ENCODE measurements around the gene PRRX2.
"Not testable (repeated sequence)": the region's sequence is repeated elsewhere in the genome, so short reads cannot be mapped to it uniquely, and the experiment has no call there.

The PRRX2 gene

DNA sequence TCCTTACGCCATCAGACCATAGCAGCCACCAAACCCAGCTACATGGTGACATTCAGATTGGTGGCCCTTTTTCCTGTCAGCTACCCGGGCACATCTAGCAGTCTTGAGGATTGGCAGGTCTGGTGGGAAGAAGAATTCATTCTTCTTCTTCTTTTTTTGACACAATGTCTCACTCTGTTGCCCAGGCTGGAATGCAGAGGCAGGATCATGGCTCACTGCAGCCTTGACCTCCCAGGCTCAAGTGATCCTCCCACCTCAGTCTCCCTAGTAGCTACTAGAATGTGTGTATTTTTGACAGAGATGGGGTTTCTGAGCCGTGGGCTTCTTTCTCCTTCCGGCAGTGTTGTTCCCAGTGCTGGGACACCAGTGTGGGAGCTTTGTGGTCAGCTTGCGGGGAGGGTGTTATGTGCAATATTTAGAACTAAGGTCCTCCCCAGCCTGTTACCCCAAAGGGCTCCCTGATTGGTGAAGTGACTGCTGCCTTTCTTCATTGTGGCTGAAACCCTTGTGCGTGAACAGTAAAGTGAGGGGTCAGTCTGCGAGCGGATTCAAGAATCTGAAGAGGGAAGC is 36.1 kb upstream of the PRRX2 start:
- DNase-seq (no peak), ATAC-seq (replicated peaks) (no peak)
- H3K36me3 Mint-ChIP-seq (ENCODE audit: insufficient read depth): peaks cover 52% of the 10 kb centered on the region
- peak overlapping the region in 1 of 2 donors; percentile 41 for H3K4me3 Mint-ChIP-seq
- peaks cover 43 to 50% of the 10 kb centered on the region in 2 donors for H3K4me1 Mint-ChIP-seq (ENCODE audit: low read depth in 2 of 2)
- H3K27me3 Mint-ChIP-seq: no peaks in the 10 kb centered on the region
- H3K27ac Mint-ChIP-seq: peak overlapping the region in 1 of 2 donors; percentile 96
- H3K9me3 Mint-ChIP-seq: no peaks in the 10 kb centered on the region

- Mint-ChIP-seq H3K9me3 (no peaks in the 10 kb centered on the region), H3K27me3 (no peaks in the 10 kb centered on the region), H3K27ac (peak overlapping the region; percentile 16 to 72), H3K36me3 (ENCODE audit: insufficient read depth) (peaks cover 52% of the 10 kb centered on the region), H3K4me3 (no peak overlapping the region), H3K4me1 (ENCODE audit: low read depth in 2 of 2) (peaks cover 39 to 45% of the 10 kb centered on the region in 2 donors)
- DNase-seq: no peak
- ATAC-seq (replicated peaks): no peak
Observed at GRCh38 chr9:129630967-129631673, 34.3 kb upstream of the PRRX2 start.

DNA sequence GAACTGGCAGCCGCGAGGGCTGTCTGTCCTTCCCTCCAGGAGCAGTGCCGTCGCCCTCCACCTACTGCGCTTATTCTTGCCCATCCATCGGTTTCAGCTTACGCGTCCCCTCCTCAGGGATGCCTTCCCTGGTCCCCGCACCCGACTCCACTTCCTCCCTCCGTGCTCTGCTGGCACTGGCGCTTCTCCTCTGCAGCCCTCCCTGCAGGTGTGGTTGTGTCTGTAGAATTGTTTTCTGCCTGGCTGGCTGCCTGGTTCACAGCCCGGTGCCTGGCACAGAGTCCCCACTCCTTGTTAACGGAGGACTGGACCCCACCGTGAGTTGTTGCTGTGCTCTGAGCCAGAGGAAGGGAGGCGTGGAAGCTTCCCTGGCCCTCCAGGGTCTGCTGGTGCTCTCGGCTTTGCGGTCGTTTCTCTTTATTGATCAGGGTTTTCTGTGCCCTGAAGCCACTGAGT is 33.7 kb upstream of the PRRX2 start:
- Mint-ChIP-seq H3K4me1 (ENCODE audit: low read depth in 2 of 2) (peaks cover 37 to 43% of the 10 kb centered on the region in 2 donors), H3K36me3 (ENCODE audit: insufficient read depth) (peaks cover 53% of the 10 kb centered on the region), H3K27ac (peak overlapping the region; percentile 72 to 86), H3K4me3 (no peak overlapping the region), H3K27me3 (no peaks in the 10 kb centered on the region), H3K9me3 (no peaks in the 10 kb centered on the region)
- ATAC-seq (replicated peaks) (no peak), DNase-seq (no peak)

DNA sequence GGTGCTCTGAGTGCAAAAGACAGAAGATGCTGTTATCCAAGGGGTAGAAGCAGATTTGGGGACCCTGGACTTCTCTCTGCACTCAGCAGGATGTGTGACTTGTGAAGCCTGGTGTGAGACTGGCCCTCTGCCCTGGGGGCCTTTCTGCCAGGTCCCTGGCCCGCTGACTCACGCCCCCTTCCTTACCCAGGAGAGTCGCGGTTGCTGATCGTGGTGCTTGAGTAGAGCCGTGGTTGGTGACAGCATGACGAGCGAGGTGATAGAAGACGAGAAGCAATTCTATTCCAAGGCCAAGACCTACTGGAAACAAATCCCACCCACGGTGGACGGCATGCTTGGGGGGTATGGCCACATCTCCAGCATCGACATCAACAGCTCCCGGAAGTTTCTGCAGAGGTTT is 33.0 kb upstream of the PRRX2 start:
- Mint-ChIP-seq H3K27ac (peak overlapping the region in 1 of 2 donors; percentile 72), H3K36me3 (ENCODE audit: insufficient read depth) (peaks cover 55% of the 10 kb centered on the region), H3K9me3 (no peaks in the 10 kb centered on the region), H3K27me3 (no peaks in the 10 kb centered on the region), H3K4me1 (ENCODE audit: low read depth in 2 of 2) (peaks cover 30 to 36% of the 10 kb centered on the region in 2 donors), H3K4me3 (no peak overlapping the region)
- DNase-seq: no peak
- no peak for ATAC-seq (replicated peaks)

DNA sequence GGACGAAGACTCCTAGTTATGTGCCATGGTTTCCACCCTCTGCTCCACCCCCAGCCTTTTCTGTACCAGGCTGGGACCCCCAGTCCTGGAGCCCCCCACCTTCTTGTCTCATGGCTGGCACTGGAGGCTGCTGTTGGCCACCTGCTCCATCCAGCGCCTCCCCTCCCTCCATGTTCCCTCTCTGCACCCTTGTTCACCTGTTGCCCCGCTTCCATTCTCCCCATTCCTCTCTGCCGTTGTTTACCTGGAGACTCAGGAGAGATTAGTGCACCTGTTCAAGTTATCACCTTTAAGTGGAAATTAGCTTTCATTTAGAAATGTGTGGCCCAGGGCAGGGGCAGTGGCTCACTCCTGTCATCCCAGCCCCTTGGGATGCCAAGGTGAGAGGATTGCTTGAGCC is 32.2 kb upstream of the PRRX2 start:
- peaks cover 29% of the 10 kb centered on the region in 2 donors for H3K4me1 Mint-ChIP-seq (ENCODE audit: low read depth in 2 of 2)
- H3K27me3 Mint-ChIP-seq: no peaks in the 10 kb centered on the region
- DNase-seq (no peak), ATAC-seq (replicated peaks) (no peak)
- H3K4me3 Mint-ChIP-seq: no peak overlapping the region
- H3K9me3 Mint-ChIP-seq: no peaks in the 10 kb centered on the region
- H3K36me3 Mint-ChIP-seq (ENCODE audit: insufficient read depth): peaks cover 62% of the 10 kb centered on the region
- H3K27ac Mint-ChIP-seq: peak overlapping the region in 1 of 2 donors; percentile 72

- Mint-ChIP-seq H3K36me3 (ENCODE audit: insufficient read depth) (peaks cover 67% of the 10 kb centered on the region), H3K4me1 (ENCODE audit: low read depth in 2 of 2) (peaks cover 23 to 26% of the 10 kb centered on the region in 2 donors), H3K4me3 (no peak overlapping the region), H3K27ac (peak overlapping the region in 1 of 2 donors; percentile 72), H3K27me3 (no peaks in the 10 kb centered on the region), H3K9me3 (no peaks in the 10 kb centered on the region)
- DNase-seq (no peak), ATAC-seq (replicated peaks) (no peak)
Observed at GRCh38 chr9:129633848-129634247, 31.6 kb upstream of the PRRX2 start.

DNA sequence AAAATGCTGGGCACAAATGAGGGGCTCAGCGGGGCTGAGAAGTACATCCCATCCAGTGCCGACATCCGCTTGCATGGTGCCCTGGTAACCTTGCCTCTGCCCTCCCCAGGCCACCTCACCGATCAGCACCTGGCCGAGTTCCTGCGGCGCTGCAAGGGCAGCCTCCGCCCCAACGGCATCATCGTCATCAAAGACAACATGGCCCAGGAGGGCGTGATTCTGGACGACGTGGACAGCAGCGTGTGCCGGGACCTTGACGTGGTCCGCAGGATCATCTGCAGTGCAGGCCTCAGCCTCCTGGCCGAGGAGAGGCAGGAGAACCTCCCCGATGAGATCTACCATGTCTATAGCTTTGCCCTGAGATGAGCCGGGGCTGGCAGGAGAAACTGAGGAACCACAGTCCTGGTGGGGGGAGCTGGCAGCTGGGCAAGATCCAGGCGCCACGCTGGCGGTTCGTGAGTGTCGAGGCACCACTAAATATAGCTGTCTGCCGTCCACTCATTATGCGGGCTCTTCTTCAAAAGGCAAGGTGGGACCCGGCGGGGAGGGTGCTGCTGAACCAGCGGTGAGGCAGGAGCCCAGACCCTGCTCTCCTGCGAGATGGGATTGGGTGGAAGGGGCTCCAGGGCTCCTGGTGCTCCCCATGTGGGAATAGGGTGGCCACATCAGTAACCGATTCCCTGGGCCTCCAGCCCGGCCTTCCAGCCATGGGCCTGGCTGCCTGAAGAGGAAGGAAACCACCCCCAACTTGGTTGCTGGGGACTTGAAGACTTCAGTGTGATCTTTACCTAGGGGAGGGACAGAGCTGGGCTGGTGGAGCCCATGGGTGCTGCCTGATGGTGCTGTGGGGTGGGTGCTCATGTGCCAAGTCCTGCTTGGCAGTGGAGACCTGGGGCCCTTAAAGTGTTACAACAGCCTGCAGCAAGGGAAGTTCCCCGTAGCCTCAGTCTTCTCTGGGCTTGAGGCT is 30.1 kb upstream of the PRRX2 start:
- H3K27ac Mint-ChIP-seq: peak overlapping the region; percentile 41 to 69
- no peak for ATAC-seq (replicated peaks)
- H3K9me3 Mint-ChIP-seq: no peaks in the 10 kb centered on the region
- H3K4me1 Mint-ChIP-seq (ENCODE audit: low read depth in 2 of 2): peaks cover 19% of the 10 kb centered on the region in 2 donors
- H3K36me3 Mint-ChIP-seq (ENCODE audit: insufficient read depth): peaks cover 64% of the 10 kb centered on the region
- H3K27me3 Mint-ChIP-seq: no peaks in the 10 kb centered on the region
- DNase-seq: no peak
- no peak overlapping the region for H3K4me3 Mint-ChIP-seq

DNA sequence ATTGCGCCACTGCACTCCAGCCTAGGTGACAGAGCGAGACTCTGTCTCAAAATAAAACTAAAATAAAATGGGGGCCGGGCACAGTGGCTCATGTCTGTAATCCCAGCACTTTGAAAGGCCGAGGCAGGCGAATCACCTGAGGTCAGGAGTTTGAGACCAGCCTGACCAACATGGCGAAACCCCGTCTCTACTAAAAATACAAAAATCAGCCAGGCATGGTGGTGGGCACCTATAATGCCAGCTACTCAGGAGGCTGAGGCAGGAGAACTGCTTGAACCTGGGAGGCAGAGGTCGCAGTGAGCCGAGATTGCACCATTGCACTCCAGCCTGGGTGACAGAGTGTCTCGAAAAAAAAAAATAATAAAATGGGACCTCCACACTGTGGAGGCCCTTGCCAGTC is 29.1 kb upstream of the PRRX2 start:
- H3K36me3 Mint-ChIP-seq (ENCODE audit: insufficient read depth): peaks cover 64% of the 10 kb centered on the region
- H3K27me3 Mint-ChIP-seq; H3K4me3 Mint-ChIP-seq; ATAC-seq (replicated peaks); H3K9me3 Mint-ChIP-seq; DNase-seq; H3K27ac Mint-ChIP-seq: not testable (repeated sequence)
- H3K4me1 Mint-ChIP-seq (ENCODE audit: low read depth in 2 of 2): peaks cover 18 to 21% of the 10 kb centered on the region in 2 donors

- peaks cover 15 to 16% of the 10 kb centered on the region in 2 donors for H3K4me1 Mint-ChIP-seq (ENCODE audit: low read depth in 2 of 2)
Observed at GRCh38 chr9:129637102-129637501, 28.3 kb upstream of the PRRX2 start.

GRCh38 chr9:129637673-129638439 is 27.6 kb upstream of the PRRX2 start:
- Mint-ChIP-seq H3K36me3 (ENCODE audit: insufficient read depth) (peaks cover 69% of the 10 kb centered on the region), H3K4me1 (ENCODE audit: low read depth in 2 of 2) (peaks cover 12 to 16% of the 10 kb centered on the region in 2 donors), H3K9me3 (no peaks in the 10 kb centered on the region), H3K27ac (peak overlapping the region; percentile 38 to 83), H3K4me3 (peak overlapping the region in 1 of 2 donors; percentile 42), H3K27me3 (no peaks in the 10 kb centered on the region)
- no peak for DNase-seq
- no peak for ATAC-seq (replicated peaks)

More at GRCh38 chr9:129637102-129637501, 28.3 kb upstream of the PRRX2 start:
- Mint-ChIP-seq H3K4me3 (no peak overlapping the region), H3K27ac (peak overlapping the region in 1 of 2 donors; percentile 38), H3K27me3 (no peaks in the 10 kb centered on the region), H3K36me3 (ENCODE audit: insufficient read depth) (peaks cover 62% of the 10 kb centered on the region), H3K9me3 (no peaks in the 10 kb centered on the region)
- no peak for DNase-seq
- no peak for ATAC-seq (replicated peaks)

DNA sequence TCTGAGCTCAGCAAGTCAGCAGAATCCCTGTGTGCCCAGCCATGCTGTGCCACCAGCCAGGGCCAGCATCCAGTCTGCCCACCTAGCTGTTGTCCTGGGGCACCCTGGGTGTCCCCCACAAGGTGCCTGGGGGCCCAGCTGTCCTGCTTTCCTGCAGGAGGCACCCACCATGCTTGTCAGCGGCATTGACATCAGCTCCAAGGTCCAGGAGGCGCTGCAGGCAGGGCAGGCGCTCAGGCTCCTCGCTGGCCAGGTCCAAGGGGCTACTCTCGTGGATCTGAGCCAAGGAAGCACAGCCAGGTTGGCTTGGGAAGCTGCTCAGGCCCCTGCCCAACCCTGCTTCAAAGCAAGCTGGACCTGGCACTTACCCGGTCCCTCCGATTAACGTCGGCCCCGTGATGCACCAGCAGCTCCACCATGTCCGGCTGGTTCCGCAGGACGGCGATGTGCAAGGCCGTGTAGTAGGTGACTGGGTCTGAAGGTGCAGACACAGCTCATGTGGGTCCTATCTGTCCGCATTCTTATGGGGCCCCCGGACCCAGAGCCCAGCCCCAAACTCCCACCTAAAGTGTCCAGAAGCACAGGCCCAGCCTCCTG is 26.3 kb upstream of the PRRX2 start:
- H3K4me1 Mint-ChIP-seq (ENCODE audit: low read depth in 2 of 2): peaks cover 12 to 16% of the 10 kb centered on the region in 2 donors
- H3K9me3 Mint-ChIP-seq: no peaks in the 10 kb centered on the region
- no peaks in the 10 kb centered on the region for H3K27me3 Mint-ChIP-seq
- ATAC-seq (replicated peaks) (no peak), DNase-seq (no peak)
- no peak overlapping the region for H3K4me3 Mint-ChIP-seq
- peak overlapping the region in 1 of 2 donors; percentile 55 for H3K27ac Mint-ChIP-seq
- H3K36me3 Mint-ChIP-seq (ENCODE audit: insufficient read depth): peaks cover 60% of the 10 kb centered on the region

GRCh38 chr9:129639756-129640085 is 25.7 kb upstream of the PRRX2 start:
- no peaks in the 10 kb centered on the region for H3K27me3 Mint-ChIP-seq
- peak overlapping the region; percentile 82 to 84 for H3K4me3 Mint-ChIP-seq
- H3K27ac Mint-ChIP-seq: peak overlapping the region in 1 of 2 donors; percentile 55
- ATAC-seq (replicated peaks) (no peak), DNase-seq (no peak)
- H3K36me3 Mint-ChIP-seq (ENCODE audit: insufficient read depth): peaks cover 54% of the 10 kb centered on the region
- peaks cover 12 to 16% of the 10 kb centered on the region in 2 donors for H3K4me1 Mint-ChIP-seq (ENCODE audit: low read depth in 2 of 2)
- H3K9me3 Mint-ChIP-seq: no peaks in the 10 kb centered on the region

All from effector memory CD8-positive, alpha-beta T cell (primary cell).